Stomach smooth muscle (tissue), 2 donors: Measurements from ENCODE around the gene SPCS2.
"Not testable (repeated sequence)": the region's sequence is repeated elsewhere in the genome, so short reads cannot be mapped to it uniquely, and the experiment has no call there.

Experiments
- H3K27ac ChIP-seq: one replicate; pipeline ENCODE4 v1.7.0; 2013; ENCODE audit warnings: mild to moderate bottlenecking, low read length, inconsistent platforms
- H3K27me3 ChIP-seq, 2 donors: one replicate each; pipeline ENCODE4 v1.7.0; 2013; ENCODE audit warnings: low read length in 2 of 2; ENCODE audit not compliant: insufficient read depth in 2 of 2, control insufficient read depth in 1 of 2
- H3K36me3 ChIP-seq, 2 donors: one replicate each; pipeline ENCODE4 v1.7.0; 2013; ENCODE audit warnings: low read length in 2 of 2; ENCODE audit not compliant: control insufficient read depth in 2 of 2, insufficient read depth in 2 of 2
- H3K4me1 ChIP-seq: one replicate; pipeline ENCODE4 v1.7.0; 2013; ENCODE audit warnings: low read length; ENCODE audit not compliant: control insufficient read depth, insufficient read depth
- H3K4me3 ChIP-seq, 2 donors: one replicate each; pipeline ENCODE4 v1.7.0; 2013; ENCODE audit warnings: low read length in 2 of 2
- H3K9ac ChIP-seq, 2 donors: one replicate each; pipeline ENCODE4 v1.7.0; 2013; ENCODE audit warnings: low read length in 2 of 2, mild to moderate bottlenecking in 1 of 2
- H3K9me3 ChIP-seq, 2 donors: one replicate each; pipeline ENCODE4 v1.7.0; 2013; ENCODE audit warnings: low read length in 2 of 2; ENCODE audit not compliant: control insufficient read depth in 2 of 2
- donor health status: healthy.
- donor health status: Pancreatic carcinoma.

Gene SPCS2

DNA sequence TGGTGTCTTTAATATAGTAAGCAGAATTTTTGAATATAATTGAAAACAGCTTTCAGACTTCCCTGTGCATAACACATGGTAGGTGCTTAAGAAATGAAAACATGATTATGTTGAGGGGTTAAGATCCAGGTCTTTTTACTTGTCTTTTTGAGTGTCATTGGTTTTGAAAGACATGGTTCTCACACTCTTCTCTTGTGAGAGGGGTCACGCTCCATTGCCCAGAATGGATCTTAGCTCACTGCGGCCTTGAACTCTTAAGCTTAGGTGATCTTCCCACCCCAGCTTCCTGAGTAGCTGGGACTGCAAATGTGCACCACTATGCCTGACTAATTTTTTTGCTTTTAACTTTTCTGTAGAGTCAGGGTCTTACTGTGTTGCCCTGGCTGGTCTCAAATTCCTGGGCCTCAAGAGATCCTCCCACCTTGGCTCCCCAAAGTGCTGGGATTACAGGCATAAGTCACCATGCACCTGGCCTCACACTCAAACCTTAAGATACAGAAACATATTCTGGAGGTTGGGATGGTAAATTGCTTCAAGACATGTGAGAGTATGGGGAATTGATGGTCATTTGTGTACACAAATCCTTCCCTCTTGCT, 1.4 kb downstream of the SPCS2 start:
- H3K4me3 ChIP-seq = peak overlapping the region; percentile 97 to 100

DNA sequence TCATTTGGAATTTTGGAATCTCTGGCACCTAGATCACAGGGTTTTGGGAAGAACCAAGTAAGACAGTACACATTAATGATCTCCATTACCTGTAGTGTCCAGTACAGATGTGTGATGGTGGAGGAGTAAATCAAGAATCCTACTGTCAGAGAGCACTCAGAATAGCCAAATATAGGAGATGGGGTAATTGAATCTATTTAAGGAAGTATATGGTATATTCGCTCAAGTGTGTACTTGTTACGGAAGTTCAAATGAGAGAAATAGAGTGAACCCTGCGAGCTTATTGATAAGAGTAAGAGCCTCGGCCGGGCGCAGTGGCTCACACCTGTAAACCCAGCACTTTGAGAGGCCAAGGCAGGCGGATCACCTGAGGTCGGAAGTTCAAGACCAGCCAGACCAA, 2.2 kb downstream of the SPCS2 start:
- no peak overlapping the region for H3K9ac ChIP-seq

More for the DNA sequence above, 1.4 kb downstream of the SPCS2 start:
- peaks cover 17% of the 10 kb centered on the region for H3K4me1 ChIP-seq
- H3K36me3 ChIP-seq = no peaks in the 10 kb centered on the region
- H3K27me3 ChIP-seq = no peaks in the 10 kb centered on the region
- no peak overlapping the region for H3K27ac ChIP-seq
- H3K9ac ChIP-seq = peak overlapping the region; percentile 95 to 96
- H3K9me3 ChIP-seq = no peaks in the 10 kb centered on the region

DNA sequence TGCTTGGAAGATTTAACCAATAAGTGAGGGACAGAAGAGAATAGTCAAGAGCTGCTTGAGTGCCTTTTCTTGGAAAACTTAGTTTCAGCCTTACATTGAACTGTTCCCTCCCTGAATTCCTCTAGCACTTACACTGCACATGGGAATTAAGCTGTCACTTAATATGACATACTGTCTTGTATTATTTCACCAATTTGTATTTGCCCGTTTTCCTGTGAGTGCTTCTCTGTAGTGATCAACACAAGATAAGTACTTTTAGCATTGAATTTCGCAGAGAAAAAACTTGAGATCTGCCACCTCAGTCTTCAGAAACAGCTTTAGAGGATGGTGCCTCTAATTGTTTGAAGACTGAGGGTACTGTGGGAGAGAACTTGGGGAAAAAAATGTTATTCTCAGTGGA, 3.7 kb downstream of the SPCS2 start:
- no peak overlapping the region for H3K27ac ChIP-seq
- H3K9me3 ChIP-seq = no peaks in the 10 kb centered on the region
- peaks cover 16% of the 10 kb centered on the region for H3K4me1 ChIP-seq
- no peak overlapping the region for H3K9ac ChIP-seq
- no peaks in the 10 kb centered on the region for H3K36me3 ChIP-seq
- H3K27me3 ChIP-seq = no peaks in the 10 kb centered on the region
- H3K4me3 ChIP-seq = no peak overlapping the region

More for the DNA sequence above, 2.2 kb downstream of the SPCS2 start:
- Histone ChIP-seq H3K27me3 (no peaks in the 10 kb centered on the region), H3K36me3 (no peaks in the 10 kb centered on the region), H3K9me3 (no peaks in the 10 kb centered on the region), H3K4me3 (no peak overlapping the region), H3K4me1 (peaks cover 17% of the 10 kb centered on the region), H3K27ac (no peak overlapping the region)

DNA sequence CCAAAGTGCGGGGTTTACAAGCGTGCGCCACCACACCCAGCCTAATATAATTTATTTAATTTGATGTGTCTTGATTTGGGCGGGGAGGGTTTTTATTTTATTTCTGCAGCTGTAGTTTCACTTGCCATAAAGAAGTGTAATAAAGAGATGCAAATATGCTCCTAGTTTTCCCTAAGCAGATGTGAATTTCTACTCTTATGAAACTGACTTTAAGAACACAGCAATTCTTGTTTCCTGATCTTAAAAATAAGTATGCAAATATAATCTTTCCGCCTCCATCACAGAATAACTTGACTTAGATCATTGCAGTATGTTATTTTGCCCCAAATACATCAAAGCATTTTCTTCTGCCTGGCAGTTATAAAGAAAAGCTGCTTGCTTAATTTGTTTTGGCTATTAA, 4.4 kb downstream of the SPCS2 start:
- Histone ChIP-seq H3K4me3 (no peak overlapping the region), H3K4me1 (peaks cover 14% of the 10 kb centered on the region), H3K27me3 (no peaks in the 10 kb centered on the region), H3K36me3 (no peaks in the 10 kb centered on the region), H3K27ac (no peak overlapping the region), H3K9ac (no peak overlapping the region), H3K9me3 (no peaks in the 10 kb centered on the region)

DNA sequence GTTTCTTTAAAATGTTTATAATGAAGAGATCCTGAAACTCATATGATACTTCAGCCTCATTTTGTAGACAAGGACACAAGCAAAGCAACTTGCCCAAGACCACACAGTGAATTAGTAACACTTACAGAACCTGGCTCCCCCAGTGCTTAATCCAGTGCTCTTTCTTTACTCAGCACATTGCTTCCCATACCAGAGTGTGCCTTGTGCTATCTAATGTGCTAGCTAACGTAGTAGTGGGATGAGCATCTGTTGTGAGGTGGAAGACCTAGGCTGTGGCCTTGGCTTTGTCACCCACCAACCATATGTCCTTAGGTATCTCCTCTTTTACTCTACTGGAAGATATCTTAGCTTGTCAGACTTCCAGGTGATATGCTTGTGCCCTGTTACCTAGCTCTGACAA, 5.1 kb downstream of the SPCS2 start:
- H3K9me3 ChIP-seq = no peaks in the 10 kb centered on the region
- no peaks in the 10 kb centered on the region for H3K27me3 ChIP-seq
- H3K4me3 ChIP-seq = no peak overlapping the region
- no peak overlapping the region for H3K9ac ChIP-seq
- peaks cover 12% of the 10 kb centered on the region for H3K4me1 ChIP-seq
- H3K36me3 ChIP-seq = no peaks in the 10 kb centered on the region
- H3K27ac ChIP-seq = no peak overlapping the region

DNA sequence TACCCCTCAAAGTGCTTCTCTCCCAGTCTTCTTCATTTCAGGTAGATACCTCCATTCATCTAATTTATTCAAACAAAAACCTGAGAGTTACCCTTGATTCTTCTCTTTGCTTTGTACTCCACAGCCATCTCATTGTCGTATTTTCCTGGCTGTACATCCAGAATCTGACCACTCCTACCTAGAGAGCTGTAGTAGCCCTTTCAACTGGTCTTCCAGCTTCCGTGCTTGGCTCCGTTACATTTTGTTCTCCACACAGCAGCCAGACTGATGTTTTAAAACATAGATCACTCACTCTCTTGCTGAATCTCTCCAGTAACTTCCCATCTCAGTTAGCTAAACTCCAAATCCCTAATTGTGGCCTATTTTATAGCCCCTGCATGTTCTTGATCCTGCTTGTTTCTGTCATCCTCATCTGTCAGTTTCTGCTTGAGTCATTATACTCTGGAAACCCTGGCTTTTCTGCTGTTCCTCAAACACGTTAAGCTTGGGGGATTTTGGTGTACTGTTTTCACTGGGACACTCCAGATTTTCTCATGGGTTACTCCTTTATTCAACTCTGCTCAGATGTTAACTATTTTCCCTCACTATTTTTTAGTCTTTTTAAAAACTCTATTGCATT, 7.4 kb downstream of the SPCS2 start:
- no peaks in the 10 kb centered on the region for H3K27me3 ChIP-seq
- H3K9me3 ChIP-seq = no peaks in the 10 kb centered on the region
- no peaks in the 10 kb centered on the region for H3K36me3 ChIP-seq
- H3K4me1 ChIP-seq = no peaks in the 10 kb centered on the region
- no peak overlapping the region for H3K9ac ChIP-seq
- no peak overlapping the region for H3K4me3 ChIP-seq
- no peak overlapping the region for H3K27ac ChIP-seq

DNA sequence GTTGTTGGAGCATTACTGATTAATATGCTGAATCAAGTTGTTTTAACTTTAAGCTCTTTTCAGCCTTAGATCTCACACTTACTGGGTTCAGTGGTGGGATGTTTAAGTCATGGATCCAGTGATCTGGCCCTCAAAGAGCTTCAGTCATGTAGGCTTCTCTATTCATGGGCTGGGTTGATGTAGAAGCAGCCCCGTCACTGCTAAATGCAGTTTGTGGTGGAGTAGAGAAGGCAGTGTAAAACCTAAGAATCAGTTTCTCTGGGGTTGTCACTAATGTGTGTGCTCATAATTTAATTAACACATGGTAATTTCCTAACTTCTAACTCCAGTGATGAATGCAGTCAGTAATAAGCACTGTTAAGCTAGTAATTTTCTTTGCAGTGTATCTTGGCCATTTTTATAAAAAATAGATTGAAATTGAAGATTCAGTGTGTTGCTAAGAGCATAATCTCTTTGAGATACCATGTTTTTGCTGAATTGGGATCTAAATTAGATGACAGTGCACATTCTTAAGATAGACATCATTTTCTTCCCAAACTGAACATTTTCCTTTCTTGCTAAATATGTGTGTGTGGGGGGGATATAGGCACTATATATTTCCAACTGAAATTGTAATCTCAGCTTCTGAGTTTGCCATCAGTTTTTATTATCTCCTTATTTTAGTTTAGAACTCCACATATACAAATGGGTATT, 9.0 kb downstream of the SPCS2 start:
- Histone ChIP-seq H3K27me3 (no peaks in the 10 kb centered on the region), H3K9ac (no peak overlapping the region), H3K4me3 (no peak overlapping the region), H3K27ac (no peak overlapping the region), H3K9me3 (no peaks in the 10 kb centered on the region), H3K4me1 (no peaks in the 10 kb centered on the region), H3K36me3 (no peaks in the 10 kb centered on the region)

DNA sequence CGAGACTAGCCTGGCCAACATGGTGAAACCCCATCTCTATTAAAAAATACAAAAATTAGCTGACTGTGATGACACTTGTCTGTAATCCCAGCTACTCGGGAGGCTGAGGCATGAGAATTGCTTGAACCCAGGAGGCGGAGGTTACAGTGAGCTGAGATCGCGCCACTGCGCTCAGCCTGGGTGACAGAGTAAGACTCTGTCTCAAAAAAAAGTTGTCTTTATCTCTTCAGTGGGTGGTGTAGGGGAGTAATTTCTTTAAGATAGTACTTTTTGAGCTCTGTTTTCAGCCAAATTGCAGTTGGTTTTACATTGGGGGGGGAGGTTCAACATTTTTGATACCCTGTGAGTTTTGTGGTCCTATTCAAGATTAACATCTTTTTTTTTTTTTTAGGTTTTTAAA, 11.1 kb downstream of the SPCS2 start:
- H3K4me1 ChIP-seq, H3K27ac ChIP-seq, H3K9me3 ChIP-seq, H3K36me3 ChIP-seq, H3K4me3 ChIP-seq, H3K27me3 ChIP-seq, H3K9ac ChIP-seq: not testable (repeated sequence)

DNA sequence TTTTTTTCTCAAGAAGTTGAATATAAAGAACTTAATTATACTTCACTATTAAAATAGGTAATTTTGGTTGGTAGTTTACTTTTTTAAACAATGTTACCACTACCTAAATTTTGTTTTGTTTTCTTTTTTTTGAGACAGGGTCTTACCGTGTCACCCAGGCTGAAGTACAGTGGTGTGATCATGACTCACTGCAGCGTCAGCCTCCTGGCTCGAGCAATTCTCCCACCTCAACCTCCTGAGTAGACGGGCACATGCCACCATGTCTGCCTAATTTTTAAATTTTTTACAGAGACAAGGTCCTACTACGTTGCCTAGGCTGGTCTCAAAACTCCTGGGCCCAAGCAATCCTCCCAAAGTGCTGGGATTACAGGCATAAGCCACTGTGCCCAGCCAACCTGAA, 17.6 kb downstream of the SPCS2 start:
- peaks cover 10 to 21% of the 10 kb centered on the region in 2 donors for H3K36me3 ChIP-seq
- H3K27me3 ChIP-seq = no peaks in the 10 kb centered on the region
- no peak overlapping the region for H3K27ac ChIP-seq
- H3K4me3 ChIP-seq = no peak overlapping the region
- H3K9me3 ChIP-seq = no peaks in the 10 kb centered on the region
- no peaks in the 10 kb centered on the region for H3K4me1 ChIP-seq
- no peak overlapping the region for H3K9ac ChIP-seq

DNA sequence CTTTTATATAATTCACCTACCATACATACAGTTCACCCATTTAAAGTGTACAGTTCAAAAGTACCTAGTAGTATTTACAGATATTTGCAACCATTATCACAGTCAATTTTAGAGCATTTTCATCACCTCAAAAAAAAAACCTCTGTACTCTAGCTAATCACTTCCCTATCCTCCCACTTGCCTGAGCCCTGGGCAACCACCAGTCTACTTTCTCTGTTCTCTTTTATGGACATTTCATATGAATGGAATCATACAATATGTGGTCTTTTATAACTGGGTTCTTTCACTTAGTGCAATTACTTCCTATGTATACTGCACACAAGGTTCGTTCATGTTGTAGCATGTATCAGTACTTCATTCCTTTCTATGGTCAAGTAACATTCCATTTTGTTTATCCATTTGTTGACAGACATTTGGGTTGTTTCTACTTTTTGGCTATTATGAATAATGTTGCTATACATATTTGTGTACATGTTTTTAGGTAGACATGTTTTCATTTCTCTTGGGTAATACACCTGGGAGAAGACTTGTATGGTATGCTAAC, 21.9 kb downstream of the SPCS2 start:
- peaks cover 13 to 30% of the 10 kb centered on the region in 2 donors for H3K36me3 ChIP-seq
- no peak overlapping the region for H3K27ac ChIP-seq
- no peaks in the 10 kb centered on the region for H3K4me1 ChIP-seq
- no peaks in the 10 kb centered on the region for H3K27me3 ChIP-seq
- no peak overlapping the region for H3K9ac ChIP-seq
- no peak overlapping the region for H3K4me3 ChIP-seq
- no peaks in the 10 kb centered on the region for H3K9me3 ChIP-seq

DNA sequence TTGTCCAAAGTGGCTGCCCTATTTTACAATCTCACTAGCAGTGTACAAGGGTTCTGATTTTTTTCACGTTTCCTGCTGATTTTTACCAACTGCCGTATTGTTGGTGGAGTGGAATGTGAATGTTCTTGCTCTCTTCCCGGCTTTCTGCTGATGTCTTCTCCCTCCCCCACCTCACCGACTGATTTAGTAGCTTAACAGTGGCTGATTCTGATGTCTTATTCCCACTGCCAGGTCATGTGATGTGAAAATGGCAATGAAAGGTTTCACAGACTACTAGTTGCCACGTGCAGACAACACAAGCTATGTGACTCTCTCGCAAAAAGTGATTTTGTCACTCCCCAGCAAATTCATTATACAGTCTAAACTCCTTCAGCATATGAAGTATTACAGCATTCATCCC, 22.4 kb downstream of the SPCS2 start:
- Histone ChIP-seq H3K27me3 (no peaks in the 10 kb centered on the region), H3K4me3 (no peak overlapping the region), H3K27ac (no peak overlapping the region), H3K9me3 (no peaks in the 10 kb centered on the region), H3K9ac (no peak overlapping the region), H3K4me1 (no peaks in the 10 kb centered on the region), H3K36me3 (peaks cover 15 to 33% of the 10 kb centered on the region in 2 donors)
